Epithelial cell of esophagus (primary cell): ENCODE data around the gene MRPL12.
A peak's percentile ranks its signal among the peaks of the same experiment; 100 is the strongest.
"Not testable (repeated sequence)": the region's sequence is repeated elsewhere in the genome, so short reads cannot be mapped to it uniquely, and the experiment has no call there.

Experiments
- DNase-seq: peaks from one replicate; pipeline ENCODE4 v3.0.0; 2010; ENCODE audit warnings: low read depth
- H3K4me3 ChIP-seq: 2 replicates; pipeline ENCODE4 v1.5.1; 2011; ENCODE audit warnings: mild to moderate bottlenecking, low read length, control low read depth
- CTCF ChIP-seq: IDR thresholded peaks from 2 replicates; pipeline ENCODE4 v1.5.1; 2011; ENCODE audit warnings: low read depth, mild to moderate bottlenecking, low read length, control low read depth, inconsistent platforms; ENCODE audit not compliant: insufficient read depth; ENCODE audit errors: missing control alignments

MRPL12 gene

GRCh38 chr17:81672504-81672903 is 30.7 kb upstream of the MRPL12 start:
- H3K4me3 ChIP-seq = no peak overlapping the region
- TF ChIP-seq CTCF = no peak
- DNase-seq = no peak

GRCh38 chr17:81672954-81673353 is 30.2 kb upstream of the MRPL12 start:
- TF ChIP-seq CTCF = no peak
- H3K4me3 ChIP-seq = no peak overlapping the region
- no peak for DNase-seq

- no peak for TF ChIP-seq CTCF
- DNase-seq = no peak
Observed at GRCh38 chr17:81673561-81674258, 29.5 kb upstream of the MRPL12 start.

GRCh38 chr17:81675515-81676221 is 27.5 kb upstream of the MRPL12 start:
- H3K4me3 ChIP-seq = not testable (repeated sequence)
- DNase-seq = peak; percentile 35
- peak; percentile 56 for TF ChIP-seq CTCF

More at GRCh38 chr17:81673561-81674258, 29.5 kb upstream of the MRPL12 start:
- no peak overlapping the region for H3K4me3 ChIP-seq

- DNase-seq = peak; percentile 27
- TF ChIP-seq CTCF = no peak
- no peak overlapping the region for H3K4me3 ChIP-seq
Observed at GRCh38 chr17:81676906-81677305, 26.3 kb upstream of the MRPL12 start.

- TF ChIP-seq CTCF = no peak
- DNase-seq = no peak
- H3K4me3 ChIP-seq = no peak overlapping the region
Observed at GRCh38 chr17:81680150-81680549, 23.0 kb upstream of the MRPL12 start.
